Calu3 (cell line): Measurements from ENCODE around the gene ULK4. TPM values are rescaled to one million over a fixed set of nuclear protein-coding genes. Genes with fewer than 3 reads are reported as not detected.
"Not testable (repeated sequence)": the region's sequence is repeated elsewhere in the genome, so short reads cannot be mapped to it uniquely, and the experiment has no call there.

Source experiments
- BruUV-seq: library from RNA; stranded (reverse); fragments of 400-500 nt; replicated peaks from 2 replicates; lab custom pipeline; 2021; lab: Mats Ljungman, UMichigan
- CTCF ChIA-PET: fragments of 300-600 bp; sonication (Branson Sonifier 250); formaldehyde crosslinking; loops from one replicate; lab custom pipeline; 2022; ENCODE audit warnings: antibody characterized with exemption; lab: Charles Lee
- DNase-seq: peaks from one replicate; pipeline ENCODE4 v3.0.0; 2022
- H3K27ac Mint-ChIP-seq: one replicate; pipeline ENCODE4 v1.8.0; 2022; ENCODE audit warnings: mixed read lengths; ENCODE audit not compliant: unreplicated experiment
- H3K27me3 Mint-ChIP-seq: one replicate; pipeline ENCODE4 v1.8.0; 2022; ENCODE audit warnings: mixed read lengths; ENCODE audit not compliant: unreplicated experiment
- H3K36me3 Mint-ChIP-seq: one replicate; pipeline ENCODE4 v1.8.0; 2022; ENCODE audit warnings: mild to moderate bottlenecking, moderate library complexity, mixed read lengths; ENCODE audit not compliant: insufficient read depth, unreplicated experiment
- H3K4me1 Mint-ChIP-seq: one replicate; pipeline ENCODE4 v1.8.0; 2022; ENCODE audit warnings: mild to moderate bottlenecking, low read depth, mixed read lengths; ENCODE audit not compliant: unreplicated experiment
- H3K4me3 Mint-ChIP-seq: one replicate; pipeline ENCODE4 v1.8.0; 2022; ENCODE audit warnings: mild to moderate bottlenecking, low read depth, moderate library complexity, mixed read lengths; ENCODE audit not compliant: unreplicated experiment
- H3K9me3 Mint-ChIP-seq: one replicate; pipeline ENCODE4 v1.8.0; 2022; ENCODE audit warnings: low read depth, mixed read lengths; ENCODE audit not compliant: unreplicated experiment
- CTCF ChIP-seq: fragments of 200-600 bp; IDR thresholded peaks from one replicate; pipeline ENCODE4 v1.8.0; 2022; ENCODE audit warnings: antibody characterized with exemption; ENCODE audit not compliant: unreplicated experiment
- intact Hi-C: fragments of 100-400 bp; cut with micrococcal nuclease; formaldehyde crosslinking; loops from one replicate; pipeline ENCODE4 v1.10.0; 2022; ENCODE audit not compliant: unreplicated experiment
- total RNA-seq: library from RNA; stranded (reverse); gene quantifications from 2 replicates; pipeline ENCODE4 v1.2.3, GENCODE V29; 2022

Gene ULK4
- total RNA-seq, 1 experiment from 2014 or later, result 8.7 TPM

- H3K27me3 Mint-ChIP-seq, result no peaks in the 10 kb centered on the region
- CTCF ChIA-PET, result no interaction called here
- no peak overlapping the region for H3K4me3 Mint-ChIP-seq
- H3K27ac Mint-ChIP-seq, result no peak overlapping the region
- H3K9me3 Mint-ChIP-seq, result peaks cover 6% of the 10 kb centered on the region
- no peak for DNase-seq
- no peaks in the 10 kb centered on the region for H3K36me3 Mint-ChIP-seq
- no peaks in the 10 kb centered on the region for H3K4me1 Mint-ChIP-seq
- intact Hi-C loops, result no loop called here
- no TSS peak for BruUV-seq
- no peak for TF ChIP-seq CTCF
Measured at GRCh38 chr3:41448396-41448795, 513.5 kb downstream of the ULK4 start.

- no peaks in the 10 kb centered on the region for H3K27me3 Mint-ChIP-seq
- H3K36me3 Mint-ChIP-seq, result no peaks in the 10 kb centered on the region
- CTCF ChIA-PET, result no interaction called here
- no peak overlapping the region for H3K27ac Mint-ChIP-seq
- H3K4me1 Mint-ChIP-seq, result no peaks in the 10 kb centered on the region
- no peak overlapping the region for H3K4me3 Mint-ChIP-seq
- intact Hi-C loops, result no loop called here
- H3K9me3 Mint-ChIP-seq, result peaks cover 6% of the 10 kb centered on the region
- no TSS peak for BruUV-seq
- DNase-seq, result no peak
- no peak for TF ChIP-seq CTCF
Measured at GRCh38 chr3:41447701-41448100, 514.2 kb downstream of the ULK4 start.

GRCh38 chr3:41446316-41446715, 515.6 kb downstream of the ULK4 start:
- H3K27ac Mint-ChIP-seq, H3K4me1 Mint-ChIP-seq, CTCF ChIA-PET, H3K27me3 Mint-ChIP-seq, H3K36me3 Mint-ChIP-seq, H3K4me3 Mint-ChIP-seq, BruUV-seq, intact Hi-C loops, H3K9me3 Mint-ChIP-seq, DNase-seq: not testable (repeated sequence)

GRCh38 chr3:41441568-41441967, 520.3 kb downstream of the ULK4 start:
- Mint-ChIP-seq H3K4me3 (no peak overlapping the region), H3K9me3 (peaks cover 2% of the 10 kb centered on the region), H3K27ac (no peak overlapping the region), H3K36me3 (no peaks in the 10 kb centered on the region), H3K27me3 (no peaks in the 10 kb centered on the region), H3K4me1 (no peaks in the 10 kb centered on the region)
- no peak for DNase-seq
- no peak for TF ChIP-seq CTCF
- CTCF ChIA-PET, result no interaction called here
- intact Hi-C loops, result no loop called here
- BruUV-seq, result no TSS peak

- H3K36me3 Mint-ChIP-seq, result no peaks in the 10 kb centered on the region
- no TSS peak for BruUV-seq
Measured at GRCh38 chr3:41441139-41441538, 520.8 kb downstream of the ULK4 start.

More at GRCh38 chr3:41441139-41441538, 520.8 kb downstream of the ULK4 start:
- no peak for TF ChIP-seq CTCF
- CTCF ChIA-PET, result no interaction called here
- no peak overlapping the region for H3K4me3 Mint-ChIP-seq
- H3K27me3 Mint-ChIP-seq, result no peaks in the 10 kb centered on the region
- no peak overlapping the region for H3K27ac Mint-ChIP-seq
- H3K9me3 Mint-ChIP-seq, result peaks cover 2% of the 10 kb centered on the region
- intact Hi-C loops, result no loop called here
- DNase-seq, result no peak
- no peaks in the 10 kb centered on the region for H3K4me1 Mint-ChIP-seq
